Measurements from ENCODE around the gene EIF5A2. TPM values are rescaled to one million over a fixed set of nuclear protein-coding genes. Genes with fewer than 3 reads are reported as not detected.

The EIF5A2 gene
- total and polyA plus RNA-seq, 4 donors: 1.6 to 2.4 (median 1.9) TPM

DNA sequence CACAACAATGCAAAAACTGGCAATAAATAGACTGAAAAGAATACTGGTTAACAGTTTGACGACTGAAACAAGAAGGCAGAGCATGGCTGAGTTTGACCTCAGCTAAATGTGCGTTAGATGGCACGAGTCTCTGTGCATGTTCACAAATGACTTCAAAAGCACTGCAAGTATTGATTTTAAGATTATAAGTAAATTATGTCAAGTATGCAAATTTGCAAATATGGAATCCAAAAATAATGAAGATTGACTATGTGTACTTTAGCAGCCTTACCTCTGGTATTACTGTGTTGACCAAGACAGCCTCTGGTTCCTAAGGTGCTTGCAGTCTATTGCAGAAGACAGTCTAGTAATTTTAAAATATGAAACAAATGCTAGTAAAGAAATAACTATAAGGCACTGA is 2.6 kb upstream of the EIF5A2 start:
- WGBS: 96% methylated on average over 3 of the region's 3 CpGs
- Histone ChIP-seq H3K4me1 (ENCODE audit: control insufficient read depth in 4 of 4, insufficient read depth in 4 of 4, low read length in 3 of 4) (peaks cover 0 to 7% (median 3%) of the 10 kb centered on the region in 4 donors), H3K4me3 (ENCODE audit: low read depth in 1 of 3, low read length in 3 of 3) (no peak overlapping the region), H3K9me3 (ENCODE audit: control insufficient read depth in 4 of 4, low read length in 3 of 4) (peaks cover 8 to 11% (median 9%) of the 10 kb centered on the region in 4 donors), H3K27ac (ENCODE audit: low read depth in 1 of 2, low read length in 2 of 2) (no peak overlapping the region), H3K9ac (ENCODE audit: low read depth in 1 of 2, low read length in 2 of 2) (no peak overlapping the region), H3K27me3 (ENCODE audit: control insufficient read depth in 4 of 4, insufficient read depth in 4 of 4, low read length in 3 of 4) (no peaks in the 10 kb centered on the region), H3K36me3 (ENCODE audit: control insufficient read depth in 4 of 4, insufficient read depth in 3 of 4, low read depth in 1 of 4, low read length in 3 of 4) (no peaks in the 10 kb centered on the region)
- TF ChIP-seq HNF4A (conservative IDR thresholded peaks at IDR 0.05) (no peak), YY1 (IDR thresholded peaks at IDR 0.05) (no peak), TAF1 (conservative IDR thresholded peaks at IDR 0.05) (no peak), RXRA (IDR thresholded peaks at IDR 0.05) (no peak), EGR1 (IDR thresholded peaks at IDR 0.05; ENCODE audit: low read depth in 2 of 2) (no peak), NR2F2 (IDR thresholded peaks at IDR 0.05) (no peak), HNF4G (IDR thresholded peaks at IDR 0.05) (no peak), CTCF (IDR thresholded peaks at IDR 0.05; ENCODE audit: low read depth, low read length, missing input control) (no peak), FOXA2 (IDR thresholded peaks at IDR 0.05) (no peak), RAD21 (IDR thresholded peaks at IDR 0.05) (no peak)
- TF ChIP-seq, protein P1, sequence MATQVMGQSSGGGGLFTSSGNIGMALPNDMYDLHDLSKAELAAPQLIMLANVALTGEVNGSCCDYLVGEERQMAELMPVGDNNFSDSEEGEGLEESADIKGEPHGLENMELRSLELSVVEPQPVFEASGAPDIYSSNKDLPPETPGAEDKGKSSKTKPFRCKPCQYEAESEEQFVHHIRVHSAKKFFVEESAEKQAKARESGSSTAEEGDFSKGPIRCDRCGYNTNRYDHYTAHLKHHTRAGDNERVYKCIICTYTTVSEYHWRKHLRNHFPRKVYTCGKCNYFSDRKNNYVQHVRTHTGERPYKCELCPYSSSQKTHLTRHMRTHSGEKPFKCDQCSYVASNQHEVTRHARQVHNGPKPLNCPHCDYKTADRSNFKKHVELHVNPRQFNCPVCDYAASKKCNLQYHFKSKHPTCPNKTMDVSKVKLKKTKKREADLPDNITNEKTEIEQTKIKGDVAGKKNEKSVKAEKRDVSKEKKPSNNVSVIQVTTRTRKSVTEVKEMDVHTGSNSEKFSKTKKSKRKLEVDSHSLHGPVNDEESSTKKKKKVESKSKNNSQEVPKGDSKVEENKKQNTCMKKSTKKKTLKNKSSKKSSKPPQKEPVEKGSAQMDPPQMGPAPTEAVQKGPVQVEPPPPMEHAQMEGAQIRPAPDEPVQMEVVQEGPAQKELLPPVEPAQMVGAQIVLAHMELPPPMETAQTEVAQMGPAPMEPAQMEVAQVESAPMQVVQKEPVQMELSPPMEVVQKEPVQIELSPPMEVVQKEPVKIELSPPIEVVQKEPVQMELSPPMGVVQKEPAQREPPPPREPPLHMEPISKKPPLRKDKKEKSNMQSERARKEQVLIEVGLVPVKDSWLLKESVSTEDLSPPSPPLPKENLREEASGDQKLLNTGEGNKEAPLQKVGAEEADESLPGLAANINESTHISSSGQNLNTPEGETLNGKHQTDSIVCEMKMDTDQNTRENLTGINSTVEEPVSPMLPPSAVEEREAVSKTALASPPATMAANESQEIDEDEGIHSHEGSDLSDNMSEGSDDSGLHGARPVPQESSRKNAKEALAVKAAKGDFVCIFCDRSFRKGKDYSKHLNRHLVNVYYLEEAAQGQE (IDR thresholded peaks at IDR 0.05): no peak
- no peak for DNase-seq (ENCODE audit: low spot score)

- Histone ChIP-seq H3K9ac (ENCODE audit: low read depth in 1 of 2, low read length in 2 of 2) (no peak overlapping the region), H3K36me3 (ENCODE audit: control insufficient read depth in 4 of 4, insufficient read depth in 3 of 4, low read depth in 1 of 4, low read length in 3 of 4) (no peaks in the 10 kb centered on the region), H3K27ac (ENCODE audit: low read depth in 1 of 2, low read length in 2 of 2) (no peak overlapping the region), H3K27me3 (ENCODE audit: control insufficient read depth in 4 of 4, insufficient read depth in 4 of 4, low read length in 3 of 4) (no peaks in the 10 kb centered on the region), H3K9me3 (ENCODE audit: control insufficient read depth in 4 of 4, low read length in 3 of 4) (peaks cover 8 to 11% (median 9%) of the 10 kb centered on the region in 4 donors), H3K4me3 (ENCODE audit: low read depth in 1 of 3, low read length in 3 of 3) (no peak overlapping the region), H3K4me1 (ENCODE audit: control insufficient read depth in 4 of 4, insufficient read depth in 4 of 4, low read length in 3 of 4) (peaks cover 0 to 7% (median 3%) of the 10 kb centered on the region in 4 donors)
- no peak for TF ChIP-seq HNF4A (conservative IDR thresholded peaks at IDR 0.05)
- no peak for TF ChIP-seq RXRA (IDR thresholded peaks at IDR 0.05)
- no peak for TF ChIP-seq EGR1 (IDR thresholded peaks at IDR 0.05; ENCODE audit: low read depth in 2 of 2)
- no peak for TF ChIP-seq RAD21 (IDR thresholded peaks at IDR 0.05)
- TF ChIP-seq, protein P1 (IDR thresholded peaks at IDR 0.05): no peak
- no peak for TF ChIP-seq ATF3 (IDR thresholded peaks at IDR 0.05)
- no peak for TF ChIP-seq SP1 (IDR thresholded peaks at IDR 0.05)
- TF ChIP-seq, protein P2, sequence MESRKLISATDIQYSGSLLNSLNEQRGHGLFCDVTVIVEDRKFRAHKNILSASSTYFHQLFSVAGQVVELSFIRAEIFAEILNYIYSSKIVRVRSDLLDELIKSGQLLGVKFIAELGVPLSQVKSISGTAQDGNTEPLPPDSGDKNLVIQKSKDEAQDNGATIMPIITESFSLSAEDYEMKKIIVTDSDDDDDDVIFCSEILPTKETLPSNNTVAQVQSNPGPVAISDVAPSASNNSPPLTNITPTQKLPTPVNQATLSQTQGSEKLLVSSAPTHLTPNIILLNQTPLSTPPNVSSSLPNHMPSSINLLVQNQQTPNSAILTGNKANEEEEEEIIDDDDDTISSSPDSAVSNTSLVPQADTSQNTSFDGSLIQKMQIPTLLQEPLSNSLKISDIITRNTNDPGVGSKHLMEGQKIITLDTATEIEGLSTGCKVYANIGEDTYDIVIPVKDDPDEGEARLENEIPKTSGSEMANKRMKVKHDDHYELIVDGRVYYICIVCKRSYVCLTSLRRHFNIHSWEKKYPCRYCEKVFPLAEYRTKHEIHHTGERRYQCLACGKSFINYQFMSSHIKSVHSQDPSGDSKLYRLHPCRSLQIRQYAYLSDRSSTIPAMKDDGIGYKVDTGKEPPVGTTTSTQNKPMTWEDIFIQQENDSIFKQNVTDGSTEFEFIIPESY (IDR thresholded peaks at IDR 0.05): no peak
- TF ChIP-seq, protein P3, sequence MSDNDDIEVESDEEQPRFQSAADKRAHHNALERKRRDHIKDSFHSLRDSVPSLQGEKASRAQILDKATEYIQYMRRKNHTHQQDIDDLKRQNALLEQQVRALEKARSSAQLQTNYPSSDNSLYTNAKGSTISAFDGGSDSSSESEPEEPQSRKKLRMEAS (IDR thresholded peaks at IDR 0.05): no peak
- no peak for TF ChIP-seq JUND (IDR thresholded peaks at IDR 0.05)
- TF ChIP-seq FOXA2 (IDR thresholded peaks at IDR 0.05): no peak
- no peak for TF ChIP-seq NR2F2 (IDR thresholded peaks at IDR 0.05)
- TF ChIP-seq FOXA1 (IDR thresholded peaks at IDR 0.05): no peak
- no peak for TF ChIP-seq YY1 (IDR thresholded peaks at IDR 0.05)
- no peak for TF ChIP-seq GABPA (IDR thresholded peaks at IDR 0.05 in 1 of 2, conservative IDR thresholded peaks at IDR 0.05 in 1 of 2)
- no peak for TF ChIP-seq HNF4G (IDR thresholded peaks at IDR 0.05)
- no peak for TF ChIP-seq CTCF (IDR thresholded peaks at IDR 0.05; ENCODE audit: low read depth, low read length, missing input control)
- no peak for TF ChIP-seq TAF1 (conservative IDR thresholded peaks at IDR 0.05)
- no peak for DNase-seq (ENCODE audit: low spot score)
Measured at GRCh38 chr3:170910542-170910941, 2.1 kb upstream of the EIF5A2 start.

All from liver (tissue), 9 donors.